Right lobe of liver (tissue), 4 donors: Measurements from ENCODE around the gene RARB.

Experiments
- POLR2A ChIP-seq: fragments of 450-650 bp; IDR thresholded peaks from one replicate; pipeline ENCODE4 v1.6.1; 2017; ENCODE audit warnings: antibody characterized with exemption, mild to moderate bottlenecking
- TF ChIP-seq, protein P1 (sequence below), 4 donors: fragments of 200-600 bp in 3 of 4; fragments of 450-650 bp in 1 of 4; IDR thresholded peaks; one replicate each; pipeline versions ENCODE4 v1.5.1 to v1.8.0; 2016 to 2022; ENCODE audit warnings: antibody characterized with exemption in 4 of 4, mild to moderate bottlenecking in 2 of 4
- donor health status: DM: no; HTN: no; CAD: no.
- donor health status: DM: no; HTN: no; CAD: no.
- donor health status: DM: no; HTN: yes; CAD: no.

DNA sequence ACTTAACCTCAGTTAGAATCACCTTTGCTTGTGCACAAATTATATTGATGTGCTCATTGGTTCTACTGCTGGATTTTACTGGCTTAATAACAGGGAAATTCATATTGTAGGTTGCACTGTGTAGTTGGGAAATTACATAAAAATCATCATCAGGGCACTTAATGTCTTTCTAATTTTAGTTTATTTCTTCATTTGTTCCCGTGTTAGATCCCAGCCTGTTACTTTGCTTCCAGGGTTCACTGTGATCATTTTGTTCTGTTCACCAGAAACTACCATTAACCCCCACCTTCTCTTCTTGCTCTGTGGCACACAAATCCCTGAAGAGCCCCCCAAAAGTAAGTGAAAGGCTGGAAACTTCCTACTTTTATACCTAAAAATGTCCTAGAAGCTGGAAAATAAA, 80.4 kb downstream of the RARB start:
- TF ChIP-seq, protein P1, sequence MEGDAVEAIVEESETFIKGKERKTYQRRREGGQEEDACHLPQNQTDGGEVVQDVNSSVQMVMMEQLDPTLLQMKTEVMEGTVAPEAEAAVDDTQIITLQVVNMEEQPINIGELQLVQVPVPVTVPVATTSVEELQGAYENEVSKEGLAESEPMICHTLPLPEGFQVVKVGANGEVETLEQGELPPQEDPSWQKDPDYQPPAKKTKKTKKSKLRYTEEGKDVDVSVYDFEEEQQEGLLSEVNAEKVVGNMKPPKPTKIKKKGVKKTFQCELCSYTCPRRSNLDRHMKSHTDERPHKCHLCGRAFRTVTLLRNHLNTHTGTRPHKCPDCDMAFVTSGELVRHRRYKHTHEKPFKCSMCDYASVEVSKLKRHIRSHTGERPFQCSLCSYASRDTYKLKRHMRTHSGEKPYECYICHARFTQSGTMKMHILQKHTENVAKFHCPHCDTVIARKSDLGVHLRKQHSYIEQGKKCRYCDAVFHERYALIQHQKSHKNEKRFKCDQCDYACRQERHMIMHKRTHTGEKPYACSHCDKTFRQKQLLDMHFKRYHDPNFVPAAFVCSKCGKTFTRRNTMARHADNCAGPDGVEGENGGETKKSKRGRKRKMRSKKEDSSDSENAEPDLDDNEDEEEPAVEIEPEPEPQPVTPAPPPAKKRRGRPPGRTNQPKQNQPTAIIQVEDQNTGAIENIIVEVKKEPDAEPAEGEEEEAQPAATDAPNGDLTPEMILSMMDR (IDR thresholded peaks at IDR 0.05): no peak
- TF ChIP-seq POLR2A: no peak
